ENCODE results near the gene COPZ2.

Gene COPZ2

GRCh38 chr17:48024149-48025039 is 13.2 kb downstream of the COPZ2 start:
- no peaks in the 10 kb centered on the region for H3K79me2 ChIP-seq (ENCODE audit: insufficient read depth, low read length)
- H4K20me1 ChIP-seq (ENCODE audit: insufficient read depth, low read length, poor library complexity, severe bottlenecking): peaks cover 5% of the 10 kb centered on the region
- peak overlapping the region; percentile 72 for H3K4me3 ChIP-seq (ENCODE audit: low read length, poor library complexity, severe bottlenecking)
- H3K9ac ChIP-seq (ENCODE audit: low read depth, low read length, poor library complexity, severe bottlenecking): peak overlapping the region; percentile 47
- no peaks in the 10 kb centered on the region for H3K9me3 ChIP-seq (ENCODE audit: insufficient read depth, low read depth, low read length)
- peak overlapping the region; percentile 82 for H3K4me2 ChIP-seq (ENCODE audit: low read depth, low read length, poor library complexity, severe bottlenecking)
- H3K9me2 ChIP-seq (replicated peaks; ENCODE audit: low read depth, low read length): no peaks in the 10 kb centered on the region
- H3K36me3 ChIP-seq (ENCODE audit: insufficient read depth, low read length): no peaks in the 10 kb centered on the region
- no peaks in the 10 kb centered on the region for H3K27me3 ChIP-seq (ENCODE audit: insufficient read depth, low read length, poor library complexity, severe bottlenecking)
- peaks cover 26% of the 10 kb centered on the region for H3K4me1 ChIP-seq (ENCODE audit: insufficient read depth, low read length, poor library complexity, severe bottlenecking)
- H2AFZ ChIP-seq (ENCODE audit: low read length): peak overlapping the region; percentile 76; the same call in 1 of the 2 replicates
- H3F3A ChIP-seq (ENCODE audit: low read depth): no peaks in the 10 kb centered on the region
- TF ChIP-seq EZH2phosphoT487 (IDR thresholded peaks at IDR 0.05; ENCODE audit: borderline replicate concordance) (no peak), CTCF (conservative IDR thresholded peaks at IDR 0.05; ENCODE audit: low read length) (no peak)

DNA sequence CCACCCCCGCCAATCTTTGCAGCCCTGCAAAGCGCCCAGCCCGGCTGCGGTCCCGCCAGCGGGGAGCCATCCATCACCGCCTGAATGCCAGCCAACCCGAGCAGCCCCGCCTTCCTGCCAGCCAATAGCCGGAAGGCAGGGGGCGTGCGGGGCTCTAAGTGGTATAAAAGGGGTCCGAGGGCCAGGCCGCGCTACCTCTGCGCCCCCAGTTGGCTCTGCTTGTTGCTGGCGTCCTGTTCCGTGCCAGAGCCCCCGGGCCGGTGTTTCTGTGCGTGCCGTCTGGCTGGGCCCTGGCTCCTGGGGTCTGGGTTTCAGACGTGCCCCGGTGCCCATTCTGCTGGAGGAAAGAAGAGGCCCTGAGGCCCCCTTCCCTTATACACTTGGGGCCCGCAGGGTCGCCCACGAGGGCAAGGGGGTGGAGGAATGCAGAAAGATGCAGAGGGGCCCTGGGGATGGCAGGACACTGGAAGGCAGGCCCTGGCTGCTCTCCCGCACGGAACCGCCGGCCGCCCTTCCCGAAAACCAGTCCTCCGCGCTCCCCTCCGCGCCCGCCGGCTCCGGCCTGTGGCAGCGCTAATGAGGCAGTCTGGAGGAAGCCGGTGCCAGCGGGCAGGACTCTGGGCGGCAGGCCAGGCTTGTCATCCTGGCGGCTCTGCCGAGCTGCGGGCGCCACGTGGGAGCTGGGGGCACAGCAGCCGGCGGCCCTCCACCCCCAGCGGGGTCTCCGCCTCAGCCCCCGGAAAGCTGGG is 14.0 kb downstream of the COPZ2 start:
- H3K4me2 ChIP-seq (ENCODE audit: low read depth, low read length, poor library complexity, severe bottlenecking): peak overlapping the region; percentile 82
- peak overlapping the region; percentile 47 for H3K9ac ChIP-seq (ENCODE audit: low read depth, low read length, poor library complexity, severe bottlenecking)
- peaks cover 5% of the 10 kb centered on the region for H4K20me1 ChIP-seq (ENCODE audit: insufficient read depth, low read length, poor library complexity, severe bottlenecking)
- H3K4me1 ChIP-seq (ENCODE audit: insufficient read depth, low read length, poor library complexity, severe bottlenecking): peaks cover 26% of the 10 kb centered on the region
- TF ChIP-seq EZH2phosphoT487 (IDR thresholded peaks at IDR 0.05; ENCODE audit: borderline replicate concordance): no peak
- TF ChIP-seq CTCF (conservative IDR thresholded peaks at IDR 0.05; ENCODE audit: low read length): peak; percentile 40
- H3K9me2 ChIP-seq (replicated peaks; ENCODE audit: low read depth, low read length): no peaks in the 10 kb centered on the region
- H3F3A ChIP-seq (ENCODE audit: low read depth): no peaks in the 10 kb centered on the region
- H3K36me3 ChIP-seq (ENCODE audit: insufficient read depth, low read length): no peaks in the 10 kb centered on the region
- no peaks in the 10 kb centered on the region for H3K27me3 ChIP-seq (ENCODE audit: insufficient read depth, low read length, poor library complexity, severe bottlenecking)
- peak overlapping the region; percentile 76 for H2AFZ ChIP-seq (ENCODE audit: low read length)
- no peaks in the 10 kb centered on the region for H3K9me3 ChIP-seq (ENCODE audit: insufficient read depth, low read depth, low read length)
- H3K4me3 ChIP-seq (ENCODE audit: low read length, poor library complexity, severe bottlenecking): peak overlapping the region; percentile 72
- H3K79me2 ChIP-seq (ENCODE audit: insufficient read depth, low read length): no peaks in the 10 kb centered on the region

GRCh38 chr17:48022901-48023300 is 14.7 kb downstream of the COPZ2 start:
- no peaks in the 10 kb centered on the region for H3K27me3 ChIP-seq (ENCODE audit: insufficient read depth, low read length, poor library complexity, severe bottlenecking)
- peak overlapping the region; percentile 82 for H3K4me2 ChIP-seq (ENCODE audit: low read depth, low read length, poor library complexity, severe bottlenecking)
- no peaks in the 10 kb centered on the region for H3F3A ChIP-seq (ENCODE audit: low read depth)
- H3K4me1 ChIP-seq (ENCODE audit: insufficient read depth, low read length, poor library complexity, severe bottlenecking): peaks cover 26% of the 10 kb centered on the region
- H3K36me3 ChIP-seq (ENCODE audit: insufficient read depth, low read length): no peaks in the 10 kb centered on the region
- H3K79me2 ChIP-seq (ENCODE audit: insufficient read depth, low read length): no peaks in the 10 kb centered on the region
- peaks cover 5% of the 10 kb centered on the region for H4K20me1 ChIP-seq (ENCODE audit: insufficient read depth, low read length, poor library complexity, severe bottlenecking)
- no peaks in the 10 kb centered on the region for H3K9me3 ChIP-seq (ENCODE audit: insufficient read depth, low read depth, low read length)
- peak overlapping the region; percentile 72 for H3K4me3 ChIP-seq (ENCODE audit: low read length, poor library complexity, severe bottlenecking)
- H2AFZ ChIP-seq (ENCODE audit: low read length): 0 out of 2 replicates have a peak overlapping the region, but pooled peaks have one; percentile 76
- H3K9ac ChIP-seq (ENCODE audit: low read depth, low read length, poor library complexity, severe bottlenecking): no peak overlapping the region
- H3K9me2 ChIP-seq (replicated peaks; ENCODE audit: low read depth, low read length): no peaks in the 10 kb centered on the region
- TF ChIP-seq CTCF (conservative IDR thresholded peaks at IDR 0.05; ENCODE audit: low read length) (no peak), EZH2phosphoT487 (IDR thresholded peaks at IDR 0.05; ENCODE audit: borderline replicate concordance) (no peak)

Measured in Loucy (cell line).